Activated naive CD4-positive, alpha-beta T cell treated with anti-CD3 and anti-CD28 coated beads, Interleukin-2, amount 50 U/mL, for 72 hours (primary cell): ENCODE results near the gene SPP1. TPM values are rescaled to one million over a fixed set of nuclear protein-coding genes. Genes with fewer than 3 reads are reported as not detected.
A peak's percentile ranks its signal among the peaks of the same experiment; 100 is the strongest.

Experiments
- ATAC-seq, 2 donors: fragments of 150-1000 bp; cut with Tn5 transposase; 2 replicates each; pipeline ENCODE4 v1.10.0; 2021; ENCODE audit warnings: mild to moderate bottlenecking in 2 of 2, moderate library complexity in 2 of 2
- DNase-seq, 2 donors: peaks; one replicate each; pipeline ENCODE4 v3.0.0; 2021 to 2022; ENCODE audit warnings: low spot score in 2 of 2
- H3K27ac Mint-ChIP-seq, 2 donors: one replicate each; pipeline ENCODE4 v1.8.0; 2022; ENCODE audit warnings: mild to moderate bottlenecking in 2 of 2, mixed read lengths in 2 of 2
- H3K36me3 Mint-ChIP-seq, 2 donors: one replicate each; pipeline ENCODE4 v1.8.0; 2022; ENCODE audit warnings: mixed read lengths in 2 of 2
- H3K9me3 Mint-ChIP-seq, 2 donors: one replicate each; pipeline ENCODE4 v1.8.0; 2022; ENCODE audit warnings: mixed read lengths in 2 of 2
- total RNA-seq, 2 donors: library from RNA; stranded (reverse); gene quantifications; one replicate each; pipeline ENCODE4 v1.2.3, GENCODE V29; 2022

Gene SPP1
- total RNA-seq, 2 donors from 2014 or later = not detected

GRCh38 chr4:87947381-87948160, 27.9 kb upstream of the SPP1 start:
- Mint-ChIP-seq H3K36me3 (no peaks in the 10 kb centered on the region), H3K9me3 (no peaks in the 10 kb centered on the region), H3K27ac (no peak overlapping the region)
- DNase-seq (no peak), ATAC-seq (no peak)

DNA sequence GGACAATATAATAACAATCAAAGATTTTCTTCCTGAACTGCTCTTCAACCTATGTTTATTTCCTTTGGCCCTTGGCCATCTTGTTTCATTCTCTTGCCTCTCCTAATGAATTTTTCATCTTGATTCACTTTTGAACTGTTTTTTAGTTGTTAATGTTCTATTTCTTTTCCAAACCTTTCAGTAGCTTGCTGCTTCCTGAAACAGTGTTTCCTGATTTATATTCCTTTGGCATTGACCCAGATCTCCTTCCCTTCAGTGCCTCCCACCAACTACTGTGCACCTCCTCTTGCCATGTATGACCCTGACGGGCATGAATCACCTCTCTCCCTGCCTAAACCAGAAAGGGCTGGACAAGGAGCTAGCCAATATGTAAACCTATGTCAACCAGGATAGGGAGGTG, 25.6 kb upstream of the SPP1 start:
- ATAC-seq = no peak
- Mint-ChIP-seq H3K27ac (no peak overlapping the region), H3K36me3 (no peaks in the 10 kb centered on the region), H3K9me3 (no peaks in the 10 kb centered on the region)
- DNase-seq = no peak

DNA sequence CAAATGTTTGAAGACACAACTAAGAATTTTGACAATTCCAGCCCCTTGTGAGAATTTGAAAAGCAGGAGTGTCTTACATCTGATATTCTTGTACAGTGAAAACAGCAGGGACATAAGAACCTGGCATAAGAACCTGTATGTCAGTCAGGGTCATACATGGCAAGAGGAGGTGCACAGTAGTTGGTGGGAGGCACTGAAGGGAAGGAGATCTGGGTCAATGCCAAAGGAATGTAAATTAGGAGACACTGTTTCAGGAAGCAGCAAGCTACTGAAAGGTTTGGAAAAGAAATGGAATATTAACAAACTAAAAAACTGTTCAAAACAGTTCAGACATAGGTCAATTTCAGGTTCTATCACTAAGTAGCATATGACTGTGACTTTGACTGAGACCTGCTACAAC, 25.0 kb upstream of the SPP1 start:
- H3K27ac Mint-ChIP-seq = no peak overlapping the region
- no peak for ATAC-seq
- DNase-seq = no peak
- no peaks in the 10 kb centered on the region for H3K9me3 Mint-ChIP-seq
- H3K36me3 Mint-ChIP-seq = no peaks in the 10 kb centered on the region

GRCh38 chr4:87950936-87951511, 24.5 kb upstream of the SPP1 start:
- no peak overlapping the region for H3K27ac Mint-ChIP-seq
- ATAC-seq (no peak), DNase-seq (no peak)
- H3K9me3 Mint-ChIP-seq = no peaks in the 10 kb centered on the region
- H3K36me3 Mint-ChIP-seq = no peaks in the 10 kb centered on the region

DNA sequence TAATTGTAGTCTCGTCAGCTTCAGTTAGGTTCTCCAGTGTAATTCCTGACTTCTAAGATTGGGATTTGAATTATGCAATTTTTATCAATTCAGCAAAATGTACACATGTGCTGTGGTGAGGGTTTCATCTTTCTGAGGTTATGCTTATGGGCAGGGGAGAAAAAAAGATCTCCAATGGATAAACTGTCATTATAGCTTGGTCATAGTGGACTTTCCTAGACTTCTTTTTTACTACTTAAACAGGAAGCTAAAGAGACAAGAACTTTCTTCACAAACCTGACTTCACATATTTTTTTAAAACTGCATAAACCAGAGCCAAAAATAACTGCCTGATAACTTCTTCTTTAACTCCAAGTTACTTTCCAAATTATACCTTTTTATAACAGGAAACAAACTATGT, 21.7 kb upstream of the SPP1 start:
- Mint-ChIP-seq H3K27ac (no peak overlapping the region), H3K36me3 (no peaks in the 10 kb centered on the region), H3K9me3 (no peaks in the 10 kb centered on the region)
- DNase-seq (no peak), ATAC-seq (no peak)

GRCh38 chr4:87956501-87956900, 19.0 kb upstream of the SPP1 start:
- H3K36me3 Mint-ChIP-seq = no peaks in the 10 kb centered on the region
- DNase-seq (no peak), ATAC-seq (no peak)
- no peak overlapping the region for H3K27ac Mint-ChIP-seq
- no peaks in the 10 kb centered on the region for H3K9me3 Mint-ChIP-seq

- Mint-ChIP-seq H3K27ac (no peak overlapping the region), H3K9me3 (no peaks in the 10 kb centered on the region), H3K36me3 (no peaks in the 10 kb centered on the region)
- DNase-seq (no peak), ATAC-seq (no peak)
Observed at GRCh38 chr4:87957061-87957460, 18.5 kb upstream of the SPP1 start.

- no peak overlapping the region for H3K27ac Mint-ChIP-seq
- ATAC-seq (no peak), DNase-seq (no peak)
- H3K36me3 Mint-ChIP-seq = no peaks in the 10 kb centered on the region
- no peaks in the 10 kb centered on the region for H3K9me3 Mint-ChIP-seq
Observed at GRCh38 chr4:87961993-87962392, 13.5 kb upstream of the SPP1 start.

DNA sequence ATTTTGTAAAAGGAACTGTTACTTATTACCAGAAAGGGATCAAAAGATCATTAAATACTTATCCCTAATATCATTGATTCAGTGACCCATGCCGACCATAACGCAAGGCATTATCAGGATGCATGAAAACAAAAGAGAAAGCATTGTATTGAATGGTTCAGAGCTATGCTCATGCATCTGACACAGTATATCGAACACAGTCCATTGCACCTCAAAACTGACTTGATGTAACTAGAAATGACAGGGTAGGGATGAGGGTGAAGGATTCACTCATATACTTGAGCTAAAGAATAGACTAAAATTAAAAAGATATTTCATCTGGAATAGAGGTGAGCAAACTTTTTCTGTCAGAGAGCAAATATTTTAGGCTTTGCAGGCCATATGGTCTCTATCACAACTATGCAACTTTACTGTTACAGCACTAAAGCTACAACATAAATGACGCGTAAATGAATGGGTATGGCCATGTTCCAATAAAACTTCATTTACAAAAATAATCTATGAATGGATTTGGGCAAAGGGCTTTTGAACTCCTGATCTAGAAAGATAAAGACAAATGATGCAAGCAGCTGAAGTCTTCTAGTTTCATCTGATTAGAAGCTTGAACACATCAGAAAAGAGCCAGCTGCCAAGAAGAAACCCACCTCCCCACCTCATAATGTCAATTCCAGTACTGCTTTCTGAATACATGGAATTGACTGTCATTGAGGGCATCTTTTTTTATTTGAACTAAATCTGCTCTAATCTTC, 12.9 kb upstream of the SPP1 start:
- DNase-seq (no peak), ATAC-seq (no peak)

DNA sequence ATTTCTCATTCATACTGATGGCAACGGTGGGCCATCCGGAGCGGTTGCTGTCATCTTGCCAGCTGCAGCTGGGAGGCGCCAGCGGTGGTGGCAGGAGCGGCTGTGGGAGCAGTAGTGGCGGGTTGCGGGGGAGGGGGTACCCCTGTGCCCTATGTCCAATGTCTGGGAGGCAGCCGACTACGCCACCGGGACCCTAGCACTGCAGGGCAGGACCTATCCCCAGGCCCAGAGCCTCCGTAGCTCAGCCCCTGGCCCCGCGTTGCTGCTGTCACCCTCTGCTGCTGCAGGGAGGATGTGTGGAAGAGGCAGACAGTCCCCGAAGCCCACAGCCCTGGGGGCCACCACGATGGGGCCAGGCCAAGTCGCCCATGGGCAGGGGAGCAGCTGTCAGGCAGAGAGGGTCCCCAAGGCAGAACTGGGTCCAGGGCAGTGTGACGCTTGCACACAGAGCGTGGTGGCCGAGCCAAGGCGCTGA, 10.0 kb upstream of the SPP1 start:
- no peaks in the 10 kb centered on the region for H3K9me3 Mint-ChIP-seq
- ATAC-seq (no peak), DNase-seq (no peak)
- no peak overlapping the region for H3K27ac Mint-ChIP-seq
- no peaks in the 10 kb centered on the region for H3K36me3 Mint-ChIP-seq

More for the DNA sequence above, 12.9 kb upstream of the SPP1 start:
- H3K36me3 Mint-ChIP-seq = no peaks in the 10 kb centered on the region
- H3K27ac Mint-ChIP-seq = no peak overlapping the region
- no peaks in the 10 kb centered on the region for H3K9me3 Mint-ChIP-seq

DNA sequence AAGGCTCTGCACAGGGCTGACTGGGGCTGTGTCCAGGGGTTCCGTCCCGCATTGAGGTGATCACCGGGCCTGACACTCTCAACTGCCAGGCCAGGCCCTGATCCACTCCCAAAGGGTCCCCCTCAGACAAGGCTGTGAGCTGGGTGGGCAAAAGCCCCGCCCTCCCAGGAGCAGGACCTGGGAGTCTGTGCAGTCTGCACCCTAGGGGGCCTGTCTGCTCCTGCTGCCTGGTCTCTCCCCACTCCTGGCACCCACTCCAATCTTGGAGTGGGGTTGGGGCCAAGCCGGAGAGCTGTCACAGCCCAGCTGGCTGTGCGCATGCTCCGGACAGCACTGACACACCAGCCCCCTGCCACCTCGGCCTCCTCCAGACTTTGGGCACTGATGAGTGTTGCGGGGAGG, 9.4 kb upstream of the SPP1 start:
- H3K9me3 Mint-ChIP-seq = no peaks in the 10 kb centered on the region
- no peak for ATAC-seq
- no peak overlapping the region for H3K27ac Mint-ChIP-seq
- no peaks in the 10 kb centered on the region for H3K36me3 Mint-ChIP-seq
- no peak for DNase-seq

GRCh38 chr4:87967193-87967592, 8.3 kb upstream of the SPP1 start:
- ATAC-seq (no peak), DNase-seq (no peak)
- Mint-ChIP-seq H3K27ac (no peak overlapping the region), H3K9me3 (no peaks in the 10 kb centered on the region), H3K36me3 (no peaks in the 10 kb centered on the region)

DNA sequence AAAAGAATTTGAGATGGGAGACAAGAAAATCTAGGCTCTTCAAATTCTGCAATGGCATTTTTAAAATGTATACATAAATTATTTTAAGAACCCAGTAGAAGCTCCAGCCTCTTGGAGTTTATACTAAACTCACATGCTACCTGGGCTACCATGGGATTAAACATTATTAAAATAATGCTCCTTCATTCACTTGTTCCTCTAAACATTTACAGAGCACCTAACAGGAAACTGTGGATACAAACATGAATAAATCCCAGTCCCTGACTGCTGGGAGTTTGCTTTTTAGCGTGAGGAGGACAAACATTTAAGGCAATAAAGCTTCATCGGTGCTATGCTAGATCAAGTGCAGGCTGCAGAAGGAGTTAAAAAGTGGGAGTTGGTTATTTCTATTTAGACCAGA, 5.4 kb upstream of the SPP1 start:
- Mint-ChIP-seq H3K36me3 (no peaks in the 10 kb centered on the region), H3K9me3 (no peaks in the 10 kb centered on the region), H3K27ac (no peak overlapping the region)
- no peak for ATAC-seq
- no peak for DNase-seq

- Mint-ChIP-seq H3K27ac (no peak overlapping the region), H3K36me3 (no peaks in the 10 kb centered on the region), H3K9me3 (no peaks in the 10 kb centered on the region)
- ATAC-seq = no peak
- DNase-seq = no peak
Observed at GRCh38 chr4:87971866-87972265, 3.6 kb upstream of the SPP1 start.

GRCh38 chr4:87973283-87974169, 2.0 kb upstream of the SPP1 start:
- ATAC-seq (peak; percentile 65 to 66), DNase-seq (peak in 1 of 2 donors; percentile 34)
- no peak overlapping the region for H3K27ac Mint-ChIP-seq
- no peaks in the 10 kb centered on the region for H3K36me3 Mint-ChIP-seq
- H3K9me3 Mint-ChIP-seq = no peaks in the 10 kb centered on the region

- ATAC-seq (no peak), DNase-seq (no peak)
- Mint-ChIP-seq H3K36me3 (no peaks in the 10 kb centered on the region), H3K27ac (no peak overlapping the region), H3K9me3 (no peaks in the 10 kb centered on the region)
Observed at GRCh38 chr4:87974856-87975462, 555 bp upstream of the SPP1 start.
